H1 (cell line): ENCODE results near the gene OXNAD1. TPM values are rescaled to one million over a fixed set of nuclear protein-coding genes. Genes with fewer than 3 reads are reported as not detected.

Source experiments
- CTCF ChIA-PET: fragments of 300-600 bp; sonication (Branson Sonifier 250); formaldehyde crosslinking; loops from one replicate; lab custom pipeline; 2021; ENCODE audit not compliant: partially characterized antibody; lab: Charles Lee
- POLR2A ChIA-PET: fragments of 300-600 bp; sonication (Branson Sonifier 250); formaldehyde crosslinking; loops from one replicate; lab custom pipeline; 2021; ENCODE audit warnings: inconsistent platforms; ENCODE audit not compliant: partially characterized antibody; lab: Charles Lee
- DNase-seq, 2 experiments: peaks; one replicate each; pipeline versions ENCODE4 v3.0.0 to v3.0.0-alpha.2; 2010 to 2022; ENCODE audit warnings: low spot score in 2 of 2, low read depth in 1 of 2, mixed read lengths in 1 of 2
- FAIRE-seq: peaks from 2 replicates; lab custom pipeline; 2011; peaks lifted over from hg19 to GRCh38; lab: Jason Lieb, UNC
- H2AFZ ChIP-seq: 2 replicates; pipeline ENCODE4 v1.8.1; 2012; ENCODE audit warnings: low read length, inconsistent platforms
- H2AK5ac ChIP-seq: 2 replicates; pipeline ENCODE4 v1.6.1; 2013; ENCODE audit warnings: low read depth, low read length
- H2BK120ac ChIP-seq: replicated peaks from 2 replicates; pipeline ENCODE3; 2013; ENCODE audit warnings: low read depth, low read length, inconsistent platforms
- H2BK12ac ChIP-seq: 2 replicates; pipeline ENCODE4 v1.6.1; 2013; ENCODE audit warnings: low read depth, low read length
- H2BK15ac ChIP-seq: 2 replicates; pipeline ENCODE4 v1.6.1; 2013; ENCODE audit warnings: low read length
- H2BK20ac ChIP-seq: 2 replicates; pipeline ENCODE4 v1.6.1; 2013; ENCODE audit warnings: low read length
- H2BK5ac ChIP-seq: 2 replicates; pipeline ENCODE4 v1.6.1; 2013; ENCODE audit warnings: low read depth, low read length
- H3K14ac ChIP-seq: 2 replicates; pipeline ENCODE4 v1.6.1; 2013; ENCODE audit warnings: inconsistent platforms; ENCODE audit not compliant: insufficient read length
- H3K18ac ChIP-seq: 2 replicates; pipeline ENCODE4 v1.6.1; 2013; ENCODE audit warnings: low read length; ENCODE audit errors: extremely low read depth
- H3K23ac ChIP-seq: 2 replicates; pipeline ENCODE4 v1.6.1; 2013; ENCODE audit warnings: inconsistent platforms; ENCODE audit not compliant: insufficient read length
- H3K23me2 ChIP-seq: 2 replicates; pipeline ENCODE4 v1.6.1; 2013; ENCODE audit warnings: low read depth, low read length
- H3K27ac ChIP-seq: 2 replicates; pipeline ENCODE4 v1.6.1; 2011; ENCODE audit warnings: low read depth, low read length, inconsistent platforms
- H3K27me3 ChIP-seq, 4 experiments: replicated peaks in 1 of 4; 1 replicate in 1 of 4; 2 replicates in 3 of 4; pipeline versions ENCODE4 v1.6.1 to v1.8.1; 2011 to 2013; ENCODE audit warnings: low read length in 3 of 4, mild to moderate bottlenecking in 3 of 4, inconsistent platforms in 2 of 4, mixed read lengths in 2 of 4, moderate library complexity in 1 of 4; ENCODE audit not compliant: control insufficient read depth in 3 of 4, insufficient read depth in 3 of 4; ENCODE audit errors: extremely low read depth in 1 of 4
- H3K36me3 ChIP-seq, 4 experiments: 2 replicates each; pipeline versions ENCODE4 v1.6.1 to v1.8.1; 2011 to 2013; ENCODE audit warnings: mild to moderate bottlenecking in 4 of 4, low read length in 3 of 4, moderate library complexity in 2 of 4, control low read depth in 1 of 4, inconsistent platforms in 1 of 4; ENCODE audit not compliant: insufficient read depth in 4 of 4, control insufficient read depth in 2 of 4
- H3K4ac ChIP-seq: replicated peaks from 2 replicates; pipeline ENCODE3; 2013; ENCODE audit warnings: low read length, low read depth, mixed read lengths, inconsistent platforms; ENCODE audit not compliant: insufficient read length
- H3K4me1 ChIP-seq, 4 experiments: replicated peaks in 1 of 4; 1 replicate in 1 of 4; 2 replicates in 3 of 4; pipeline versions ENCODE4 v1.6.1 to v1.8.1; 2011 to 2013; ENCODE audit warnings: low read length in 3 of 4, inconsistent platforms in 2 of 4, mixed read lengths in 1 of 4; ENCODE audit not compliant: insufficient read depth in 4 of 4, control insufficient read depth in 3 of 4
- H3K4me2 ChIP-seq, 2 experiments: 2 replicates each; pipeline versions ENCODE4 v1.6.1 to v1.8.1; 2011 to 2013; ENCODE audit warnings: low read depth in 2 of 2, low read length in 2 of 2, control low read depth in 1 of 2, inconsistent platforms in 1 of 2, mild to moderate bottlenecking in 1 of 2; ENCODE audit not compliant: insufficient read depth in 1 of 2
- H3K4me3 ChIP-seq, 4 experiments: fragments of 200-600, 300-600 bp in 1 of 4; sonication (generic), shearing (Covaris generic), sonication (Bioruptor Twin) in 1 of 4; 2 replicates each; pipeline versions ENCODE4 v1.5.1 to v1.8.1; 2011 to 2016; ENCODE audit warnings: low read length in 4 of 4, low read depth in 3 of 4, control low read depth in 2 of 4, inconsistent platforms in 2 of 4, mild to moderate bottlenecking in 2 of 4, mixed read lengths in 1 of 4, moderate library complexity in 1 of 4; ENCODE audit not compliant: insufficient read depth in 2 of 4; ENCODE audit errors: extremely low read depth in 1 of 4
- H3K56ac ChIP-seq: replicated peaks from 2 replicates; pipeline ENCODE3; 2013; ENCODE audit warnings: low read depth, mild to moderate bottlenecking, mixed read lengths, low read length, inconsistent platforms; ENCODE audit not compliant: insufficient read length
- H3K79me1 ChIP-seq: 2 replicates; pipeline ENCODE4 v1.6.1; 2013; ENCODE audit warnings: low read depth, low read length, control low read depth
- H3K79me2 ChIP-seq, 2 experiments: 2 replicates each; pipeline versions ENCODE4 v1.6.1 to v1.8.1; 2012 to 2013; ENCODE audit warnings: low read length in 2 of 2, mild to moderate bottlenecking in 2 of 2, inconsistent platforms in 1 of 2; ENCODE audit not compliant: insufficient read depth in 2 of 2, control insufficient read depth in 1 of 2
- H3K9ac ChIP-seq, 4 experiments: replicated peaks in 1 of 4; 1 replicate in 1 of 4; 2 replicates in 3 of 4; pipeline versions ENCODE4 v1.6.1 to v1.8.1; 2011 to 2013; ENCODE audit warnings: low read depth in 3 of 4, low read length in 3 of 4, control low read depth in 2 of 4, mild to moderate bottlenecking in 2 of 4, moderate library complexity in 2 of 4, inconsistent platforms in 1 of 4; ENCODE audit errors: extremely low read depth in 1 of 4
- H3K9me3 ChIP-seq, 2 experiments: 2 replicates each; pipeline versions ENCODE4 v1.6.1 to v1.8.1; 2012 to 2013; ENCODE audit warnings: mild to moderate bottlenecking in 2 of 2, moderate library complexity in 2 of 2, control low read depth in 1 of 2, inconsistent platforms in 1 of 2, low read depth in 1 of 2, low read length in 1 of 2, mixed read lengths in 1 of 2; ENCODE audit not compliant: insufficient read depth in 2 of 2
- H4K20me1 ChIP-seq, 2 experiments: replicated peaks in 1 of 2; 2 replicates each; pipeline versions ENCODE3 to v1.8.1; 2011 to 2013; ENCODE audit warnings: inconsistent platforms in 2 of 2, low read length in 2 of 2, mild to moderate bottlenecking in 1 of 2; ENCODE audit not compliant: insufficient read depth in 2 of 2, control insufficient read depth in 1 of 2
- H4K5ac ChIP-seq: 2 replicates; pipeline ENCODE4 v1.6.1; 2013; ENCODE audit warnings: low read length, low read depth, mixed read lengths, inconsistent platforms; ENCODE audit not compliant: insufficient read length
- H4K8ac ChIP-seq: 2 replicates; pipeline ENCODE4 v1.8.0; 2013; ENCODE audit warnings: mild to moderate bottlenecking, moderate library complexity, low read length, inconsistent platforms; ENCODE audit not compliant: insufficient read depth; ENCODE audit errors: extremely low read depth
- H4K91ac ChIP-seq: replicated peaks from 2 replicates; pipeline ENCODE3; 2013; ENCODE audit warnings: low read length, mixed read lengths, inconsistent platforms; ENCODE audit not compliant: insufficient read length
- CEBPB ChIP-seq: IDR thresholded peaks from 2 replicates; pipeline ENCODE4 v1.6.1; 2012; ENCODE audit warnings: low read depth, low read length
- GTF2F1 ChIP-seq: IDR thresholded peaks from 2 replicates; pipeline ENCODE4 v1.6.1; 2012; ENCODE audit warnings: low read depth, low read length, improper control_type of control experiment, borderline replicate concordance
- KDM1A ChIP-seq: fragments of 200-600, 300-600 bp; sonication (generic); IDR thresholded peaks from 2 replicates; pipeline ENCODE4 v1.7.1; 2016; ENCODE audit warnings: mild to moderate bottlenecking, low read length, borderline replicate concordance
- NANOG ChIP-seq: IDR thresholded peaks from 2 replicates; pipeline ENCODE4 v1.6.1; 2011; ENCODE audit warnings: low read length, low read depth, mild to moderate bottlenecking, inconsistent platforms; ENCODE audit not compliant: insufficient read depth, poor library complexity, severe bottlenecking
- RAD21 ChIP-seq, 2 experiments: IDR thresholded peaks in 1 of 2; conservative IDR thresholded peaks in 1 of 2; 2 replicates each; pipeline ENCODE4 v1.6.1; 2011; ENCODE audit warnings: low read depth in 2 of 2, low read length in 2 of 2, improper control_type of control experiment in 1 of 2, inconsistent platforms in 1 of 2, mild to moderate bottlenecking in 1 of 2, moderate library complexity in 1 of 2
- SP1 ChIP-seq: IDR thresholded peaks from 2 replicates; pipeline ENCODE4 v1.6.1; 2011; ENCODE audit warnings: low read depth, low read length
- TAF7 ChIP-seq: optimal IDR thresholded peaks from 2 replicates; pipeline ENCODE3; 2011; ENCODE audit warnings: low read depth, mild to moderate bottlenecking, inconsistent platforms, low read length, moderate library complexity, borderline replicate concordance
- TBP ChIP-seq: IDR thresholded peaks from 2 replicates; pipeline ENCODE4 v1.6.1; 2011; ENCODE audit warnings: low read depth, low read length, improper control_type of control experiment
- TEAD4 ChIP-seq: IDR thresholded peaks from 2 replicates; pipeline ENCODE4 v1.6.1; 2012; ENCODE audit warnings: low read depth, low read length, inconsistent platforms, mixed read lengths
- ZNF274 ChIP-seq: IDR thresholded peaks from 2 replicates; pipeline ENCODE4 v1.7.0; 2012; ENCODE audit warnings: low read length, borderline replicate concordance; ENCODE audit errors: extremely low read depth
- WGBS, 2 experiments: shearing (Covaris generic) in 1 of 2; methylation state at CpG; one replicate each; pipeline versions ENCODE4 v1.1.6 to v1.1.7; 2013 to 2015; ENCODE audit warnings: low lambda C conversion rate in 2 of 2, mixed read lengths in 2 of 2, inconsistent platforms in 1 of 2, low coverage in 1 of 2, missing lambda C conversion rate in 1 of 2; ENCODE audit not compliant: insufficient replicate concordance in 2 of 2, insufficient coverage in 1 of 2, insufficient read length in 1 of 2; ENCODE audit errors: extremely low coverage in 1 of 2, missing lambda C conversion rate in 1 of 2; 5-methylcytosine and 5-hydroxymethylcytosine counted together
- polyA plus RNA-seq, 7 experiments: library from polyadenylated mRNA; depleted of rRNA in 3 of 7; stranded (reverse) in 5 of 7; unstranded in 2 of 7; fragments of >200 nt in 5 of 7; fragments of 200-250 nt in 2 of 7; gene quantifications; 1 replicate in 5 of 7; 2 replicates in 1 of 7; 4 replicates in 1 of 7; pipeline versions ENCODE4 v1.2.1 to v1.2.3, GENCODE V29; 2011 to 2013; ENCODE audit warnings: missing spikeins in 2 of 7, mixed read lengths in 2 of 7
- total RNA-seq: library from RNA; stranded (reverse); fragmentation: NEBNext Ultra II Directional; extraction: Animal tissue kit (Norgen Biotek cat#: 25700); gene quantifications from 2 replicates; pipeline ENCODE4 v1.2.1, GENCODE V29; 2021
- TF ChIP-seq, protein P1 (sequence below): IDR thresholded peaks from 2 replicates; pipeline ENCODE4 v1.6.1; 2012; ENCODE audit warnings: inconsistent platforms

The OXNAD1 gene
- total and polyA plus RNA-seq, 2 of the 8 experiments (the other 6 are each of a cell fraction or from before 2014, with no cell fraction given) = 14.9 to 24.8 TPM

DNA sequence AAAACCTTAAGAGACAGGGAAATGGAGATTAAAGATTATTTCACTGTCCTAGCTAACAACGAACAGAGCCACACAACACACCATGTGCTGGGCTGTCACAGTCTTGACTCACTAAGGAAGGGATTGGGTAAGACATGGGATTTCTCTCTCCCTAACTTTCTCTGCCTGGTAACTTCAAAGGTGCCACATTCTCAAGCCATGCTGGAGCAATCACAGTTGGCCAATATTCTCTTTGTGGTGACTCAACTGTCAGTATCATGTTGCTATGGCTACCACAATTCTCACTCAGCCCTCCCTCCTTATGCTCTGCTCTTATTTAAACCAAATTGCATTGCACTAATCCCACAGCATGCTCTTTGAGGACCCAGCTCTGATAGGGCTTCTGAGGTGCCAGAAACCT is 74.0 kb downstream of the OXNAD1 start:
- WGBS, 2 experiments = 88% methylated on average over 1 of the region's 1 CpG; no CpG with 5 or more reads in 1 of the 2 experiments
- no peak for FAIRE-seq
- Histone ChIP-seq H2BK12ac (no peak overlapping the region), H3K18ac (no peak overlapping the region), H4K20me1 (no peaks in the 10 kb centered on the region), H3K56ac (no peak overlapping the region), H3K4me3 (no peak overlapping the region), H3K27me3 (no peaks in the 10 kb centered on the region), H2BK120ac (no peak overlapping the region), H4K91ac (no peak overlapping the region), H3K9me3 (no peaks in the 10 kb centered on the region), H3K9ac (no peak overlapping the region), H2BK20ac (no peak overlapping the region), H3K79me1 (no peaks in the 10 kb centered on the region), H2AK5ac (no peak overlapping the region), H3K14ac (no peak overlapping the region), H4K5ac (no peak overlapping the region), H3K4ac (no peak overlapping the region), H3K27ac (no peak overlapping the region), H3K36me3 (peaks cover 0 to 3% (median 1%) of the 10 kb centered on the region in 4 experiments; a peak in 2 of 8 replicates), H2AFZ (no peak overlapping the region), H3K4me1 (no peaks in the 10 kb centered on the region; a peak in 1 of 7 replicates), H3K4me2 (no peak overlapping the region), H2BK5ac (no peak overlapping the region), H3K23ac (no peak overlapping the region), H3K23me2 (no peaks in the 10 kb centered on the region), H4K8ac (no peak overlapping the region), H3K79me2 (no peaks in the 10 kb centered on the region), H2BK15ac (no peak overlapping the region)
- ChIA-PET CTCF (interaction anchor here (1.1 to 2.5 kb wide), 3 partner anchors 20 to 71 kb away, joined by 3 to 9 read pairs (median 3); no protein-coding TSS in a partner anchor), POLR2A (interaction anchor here (1.2 to 1.3 kb wide), 2 partner anchors 8 to 9 kb away, joined by 3 read pairs; no protein-coding TSS in a partner anchor)
- DNase-seq = no peak
- TF ChIP-seq SP1 (no peak), ZNF274 (no peak), NANOG (no peak), GTF2F1 (no peak), TBP (no peak), CEBPB (no peak), RAD21 (IDR thresholded peaks at IDR 0.05 in 1 of 2, conservative IDR thresholded peaks at IDR 0.05 in 1 of 2; ENCODE audit: low read depth in 2 of 2, low read length in 2 of 2) (no peak), TEAD4 (no peak), TAF7 (no peak), KDM1A (no peak)
- TF ChIP-seq, protein P1, sequence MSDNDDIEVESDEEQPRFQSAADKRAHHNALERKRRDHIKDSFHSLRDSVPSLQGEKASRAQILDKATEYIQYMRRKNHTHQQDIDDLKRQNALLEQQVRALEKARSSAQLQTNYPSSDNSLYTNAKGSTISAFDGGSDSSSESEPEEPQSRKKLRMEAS = no peak
